GM19240 (cell line): Measurements from ENCODE around the gene DNAJA4.

Experiments used
- DNase-seq: peaks from one replicate; pipeline ENCODE4 v3.0.0; 2011; ENCODE audit warnings: low spot score; ENCODE audit not compliant: insufficient read length

DNAJA4 gene

GRCh38 chr15:78276064-78276943, 11.9 kb downstream of the DNAJA4 start:
- DNase-seq, result no peak

GRCh38 chr15:78280319-78281072, 16.1 kb downstream of the DNAJA4 start:
- no peak for DNase-seq

- no peak for DNase-seq
These were observed 18.0 kb downstream of the DNAJA4 start for GRCh38 chr15:78282324-78282723.

- no peak for DNase-seq
These were observed 20.4 kb downstream of the DNAJA4 start for GRCh38 chr15:78284758-78285157.

- no peak for DNase-seq
These were observed 25.9 kb downstream of the DNAJA4 start for GRCh38 chr15:78290222-78290621.

GRCh38 chr15:78291052-78291451, 26.7 kb downstream of the DNAJA4 start:
- DNase-seq, result no peak

GRCh38 chr15:78291698-78292097, 27.3 kb downstream of the DNAJA4 start:
- DNase-seq, result no peak

GRCh38 chr15:78292219-78292618, 27.9 kb downstream of the DNAJA4 start:
- no peak for DNase-seq

GRCh38 chr15:78299101-78299930, 35.0 kb downstream of the DNAJA4 start, which contains the start of gene SKIC8:
TSS of gene SKIC8 (minus strand) at chr15:78299609. CDS start at chr15:78295686, 3,923 bp downstream.
- peak; percentile 96 for DNase-seq

- DNase-seq, result no peak
These were observed 37.0 kb downstream of the DNAJA4 start for GRCh38 chr15:78301326-78301725.

GRCh38 chr15:78301828-78302227, 37.5 kb downstream of the DNAJA4 start:
- no peak for DNase-seq

- DNase-seq, result no peak
These were observed 38.4 kb downstream of the DNAJA4 start for GRCh38 chr15:78302579-78303312.

- no peak for DNase-seq
These were observed 40.1 kb downstream of the DNAJA4 start for GRCh38 chr15:78304216-78305066.

GRCh38 chr15:78306176-78306774, 41.9 kb downstream of the DNAJA4 start:
- no peak for DNase-seq

- DNase-seq, result no peak
These were observed 43.6 kb downstream of the DNAJA4 start for GRCh38 chr15:78307976-78308375.

GRCh38 chr15:78308422-78309032, 44.2 kb downstream of the DNAJA4 start:
- peak; percentile 52 for DNase-seq

- DNase-seq, result no peak
These were observed 46.9 kb downstream of the DNAJA4 start for GRCh38 chr15:78311292-78311691.

GRCh38 chr15:78312536-78312935, 48.2 kb downstream of the DNAJA4 start:
- DNase-seq, result no peak

- DNase-seq, result no peak
These were observed 48.6 kb downstream of the DNAJA4 start for GRCh38 chr15:78312957-78313356.
